ENCODE measurements around the gene TMPRSS6. TPM values are rescaled to one million over a fixed set of nuclear protein-coding genes. Genes with fewer than 3 reads are reported as not detected.

TMPRSS6 gene
- total and polyA plus RNA-seq, 8 donors = 0.25 to 1.5 (median 0.46) TPM; not detected in 4

DNA sequence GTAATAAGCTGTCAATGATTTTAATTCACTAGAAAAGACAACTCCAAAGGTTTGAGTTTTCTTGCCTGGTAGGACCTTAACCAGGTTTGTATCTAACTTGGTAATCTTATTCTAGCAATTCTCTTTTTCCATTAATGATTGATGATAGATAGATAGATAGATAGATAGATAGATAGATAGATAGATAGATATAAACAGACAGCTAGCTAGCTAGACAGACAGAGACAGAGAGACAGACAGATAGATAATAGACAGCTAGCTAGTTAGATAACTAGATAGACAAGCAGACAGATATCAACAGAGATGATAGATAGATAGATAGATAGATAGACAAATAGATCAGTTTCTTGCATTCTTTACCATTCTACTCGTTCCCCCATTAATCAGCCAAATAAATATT is 15.3 kb downstream of the TMPRSS6 start:
- Histone ChIP-seq H3K9me3 (no peaks in the 10 kb centered on the region), H3K36me3 (no peaks in the 10 kb centered on the region), H3K4me1 (no peaks in the 10 kb centered on the region), H3K27ac (no peak overlapping the region), H3K4me3 (no peak overlapping the region), H3K27me3 (peaks cover 0 to 78% (median 18%) of the 10 kb centered on the region in 3 donors)
- intact Hi-C loops (cut with DNase I; ENCODE audit: low total_unique reads) = no loop called here
- DNase-seq = no peak
- WGBS, 5 donors = 29 to 54% (median 31%) methylated on average over 1 of the region's 1 CpG
- no peak for TF ChIP-seq POLR2AphosphoS5 (IDR thresholded peaks at IDR 0.05)
- TF ChIP-seq, protein P1, sequence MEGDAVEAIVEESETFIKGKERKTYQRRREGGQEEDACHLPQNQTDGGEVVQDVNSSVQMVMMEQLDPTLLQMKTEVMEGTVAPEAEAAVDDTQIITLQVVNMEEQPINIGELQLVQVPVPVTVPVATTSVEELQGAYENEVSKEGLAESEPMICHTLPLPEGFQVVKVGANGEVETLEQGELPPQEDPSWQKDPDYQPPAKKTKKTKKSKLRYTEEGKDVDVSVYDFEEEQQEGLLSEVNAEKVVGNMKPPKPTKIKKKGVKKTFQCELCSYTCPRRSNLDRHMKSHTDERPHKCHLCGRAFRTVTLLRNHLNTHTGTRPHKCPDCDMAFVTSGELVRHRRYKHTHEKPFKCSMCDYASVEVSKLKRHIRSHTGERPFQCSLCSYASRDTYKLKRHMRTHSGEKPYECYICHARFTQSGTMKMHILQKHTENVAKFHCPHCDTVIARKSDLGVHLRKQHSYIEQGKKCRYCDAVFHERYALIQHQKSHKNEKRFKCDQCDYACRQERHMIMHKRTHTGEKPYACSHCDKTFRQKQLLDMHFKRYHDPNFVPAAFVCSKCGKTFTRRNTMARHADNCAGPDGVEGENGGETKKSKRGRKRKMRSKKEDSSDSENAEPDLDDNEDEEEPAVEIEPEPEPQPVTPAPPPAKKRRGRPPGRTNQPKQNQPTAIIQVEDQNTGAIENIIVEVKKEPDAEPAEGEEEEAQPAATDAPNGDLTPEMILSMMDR (IDR thresholded peaks at IDR 0.05) = no peak
- TF ChIP-seq EP300 (IDR thresholded peaks at IDR 0.05) = no peak
- no peak for TF ChIP-seq POLR2A (IDR thresholded peaks at IDR 0.05)

DNA sequence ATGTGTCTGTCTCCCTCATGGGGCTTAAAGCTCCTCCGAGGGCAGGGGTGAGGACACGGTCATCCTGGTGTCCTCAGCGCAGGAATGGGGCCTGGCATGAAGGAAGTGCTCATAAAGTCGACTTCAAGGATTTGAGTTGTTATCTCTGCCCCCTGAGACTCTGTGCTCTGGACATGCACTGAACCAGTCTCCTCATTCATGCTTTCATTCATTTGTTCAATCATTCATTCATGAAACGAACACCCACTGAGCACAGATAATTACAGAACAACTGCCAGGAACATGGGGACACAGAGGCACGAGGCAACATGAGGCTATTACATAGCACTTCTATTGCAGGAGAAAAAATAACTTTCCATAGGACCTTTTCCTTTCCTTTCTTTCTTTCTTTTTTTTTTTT is 16.5 kb downstream of the TMPRSS6 start:
- no peak for TF ChIP-seq EP300 (IDR thresholded peaks at IDR 0.05)
- TF ChIP-seq, protein P1 (IDR thresholded peaks at IDR 0.05) = no peak
- TF ChIP-seq POLR2A (IDR thresholded peaks at IDR 0.05) = no peak
- no peak for TF ChIP-seq POLR2AphosphoS5 (IDR thresholded peaks at IDR 0.05)
- intact Hi-C loops (cut with DNase I; ENCODE audit: low total_unique reads) = no loop called here
- Histone ChIP-seq H3K4me1 (no peaks in the 10 kb centered on the region), H3K9me3 (no peaks in the 10 kb centered on the region), H3K36me3 (no peaks in the 10 kb centered on the region), H3K4me3 (no peak overlapping the region), H3K27ac (no peak overlapping the region), H3K27me3 (peaks cover 0 to 81% (median 17%) of the 10 kb centered on the region in 3 donors)
- WGBS, 5 donors = 50 to 73% (median 67%) methylated on average over 6 of the region's 6 CpGs
- no peak for DNase-seq

DNA sequence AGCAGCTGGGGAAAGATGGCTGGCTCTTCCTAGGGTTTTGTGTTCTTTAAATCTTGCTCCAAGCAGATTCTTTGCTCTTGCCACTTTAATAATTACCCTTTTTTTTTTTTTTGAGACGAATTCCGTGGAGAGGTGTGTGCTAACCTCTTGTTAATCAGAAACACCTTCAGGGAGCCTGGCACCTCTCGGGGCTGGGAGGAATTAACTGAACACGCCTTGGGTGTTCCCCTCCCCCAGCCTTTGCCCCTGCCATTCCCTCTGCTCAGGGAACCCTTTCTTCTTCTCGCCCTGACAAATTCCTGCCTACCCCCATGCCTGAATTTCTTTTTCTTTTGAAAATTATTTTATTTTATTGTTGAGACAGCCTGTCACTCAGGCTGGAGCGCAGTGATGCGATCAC is 17.5 kb downstream of the TMPRSS6 start:
- intact Hi-C loops (cut with DNase I; ENCODE audit: low total_unique reads) = no loop called here
- WGBS, 5 donors = 46 to 65% (median 51%) methylated on average over 7 of the region's 7 CpGs
- no peaks in the 10 kb centered on the region for H3K36me3 ChIP-seq
- peaks cover 0 to 86% (median 19%) of the 10 kb centered on the region in 3 donors for H3K27me3 ChIP-seq
- H3K4me3 ChIP-seq = no peak overlapping the region
- H3K27ac ChIP-seq = no peak overlapping the region
- H3K9me3 ChIP-seq = no peaks in the 10 kb centered on the region
- TF ChIP-seq EP300 (IDR thresholded peaks at IDR 0.05) (no peak), POLR2A (IDR thresholded peaks at IDR 0.05) (no peak), POLR2AphosphoS5 (IDR thresholded peaks at IDR 0.05) (no peak)
- H3K4me1 ChIP-seq = no peaks in the 10 kb centered on the region
- DNase-seq = peak in 1 of 2 donors; percentile 59

DNA sequence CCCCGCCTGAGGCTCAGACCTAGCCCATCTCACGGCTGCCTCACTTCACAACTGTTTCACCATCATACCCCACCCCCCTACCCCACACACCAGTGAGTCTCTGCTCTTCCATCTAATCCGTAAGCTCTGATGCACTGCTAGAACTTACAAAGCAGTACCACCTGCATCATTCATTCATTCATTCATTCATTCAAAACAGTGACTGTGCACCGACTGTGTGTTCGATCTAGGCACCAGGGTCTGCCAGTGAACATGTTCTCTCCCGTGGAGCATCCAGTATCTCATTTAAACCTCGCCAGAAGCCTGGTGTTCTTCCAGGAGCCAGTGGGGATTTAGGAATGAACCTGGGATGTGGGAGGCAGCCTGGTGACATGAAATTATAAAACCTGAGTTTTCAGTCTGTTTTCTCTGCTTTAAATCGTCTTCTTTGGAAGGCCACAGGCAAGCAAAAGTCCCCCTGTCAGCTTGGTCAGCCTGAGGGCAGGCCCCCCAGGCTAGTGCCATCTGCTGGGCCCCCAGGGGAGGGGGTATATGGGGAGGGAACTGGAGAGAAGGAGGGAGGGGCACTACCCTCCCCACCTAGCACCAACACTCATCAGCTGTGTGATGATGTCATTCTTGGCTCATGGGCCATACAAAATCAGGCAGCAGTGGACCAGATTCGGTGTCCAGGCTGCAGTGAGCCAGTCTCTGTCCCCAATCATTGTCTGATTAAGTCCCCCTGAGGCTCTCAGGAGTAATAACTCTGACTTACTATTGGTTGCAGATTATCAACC is 18.4 kb downstream of the TMPRSS6 start:
- no peak for DNase-seq
- Histone ChIP-seq H3K36me3 (no peaks in the 10 kb centered on the region), H3K4me1 (no peaks in the 10 kb centered on the region), H3K9me3 (no peaks in the 10 kb centered on the region), H3K27me3 (peaks cover 0 to 86% (median 17%) of the 10 kb centered on the region in 3 donors), H3K27ac (no peak overlapping the region), H3K4me3 (no peak overlapping the region)
- no peak for TF ChIP-seq POLR2AphosphoS5 (IDR thresholded peaks at IDR 0.05)
- no peak for TF ChIP-seq POLR2A (IDR thresholded peaks at IDR 0.05)
- TF ChIP-seq, protein P1 (IDR thresholded peaks at IDR 0.05) = no peak
- intact Hi-C loops (cut with DNase I; ENCODE audit: low total_unique reads) = no loop called here
- 78 to 87% (median 83%) methylated on average over 9 of the region's 9 CpGs for WGBS, 5 donors

DNA sequence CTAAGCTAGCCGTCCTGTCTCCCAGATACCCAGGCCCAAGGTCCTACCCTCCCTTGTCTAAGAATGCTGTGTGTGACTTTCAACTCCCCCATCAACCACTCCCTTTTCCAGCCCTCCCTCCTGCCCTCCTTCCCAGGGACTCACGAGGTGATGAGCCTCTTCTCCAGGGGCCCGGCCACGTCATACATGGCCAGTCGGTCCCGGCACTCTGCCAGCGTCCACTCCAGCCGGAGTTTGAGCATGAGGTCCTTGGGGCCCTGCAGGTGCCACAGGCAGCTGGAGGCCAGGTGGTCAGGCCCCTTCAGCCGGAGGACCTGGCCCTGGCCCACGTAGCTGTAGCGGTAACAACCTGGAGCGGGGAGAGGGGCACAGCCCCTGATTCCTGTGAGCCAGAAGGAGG is 20.1 kb downstream of the TMPRSS6 start:
- DNase-seq = no peak
- intact Hi-C loops (cut with DNase I; ENCODE audit: low total_unique reads) = loop anchor here (10.0 kb wide), 1 partner anchor 115 kb away; no protein-coding TSS in a partner anchor
- Histone ChIP-seq H3K27ac (no peak overlapping the region), H3K9me3 (no peaks in the 10 kb centered on the region), H3K27me3 (peaks cover 0 to 86% (median 12%) of the 10 kb centered on the region in 3 donors), H3K4me1 (no peaks in the 10 kb centered on the region), H3K36me3 (no peaks in the 10 kb centered on the region), H3K4me3 (no peak overlapping the region)
- TF ChIP-seq, protein P1 (IDR thresholded peaks at IDR 0.05) = no peak
- TF ChIP-seq POLR2A (IDR thresholded peaks at IDR 0.05) = no peak
- TF ChIP-seq POLR2AphosphoS5 (IDR thresholded peaks at IDR 0.05) = no peak
- TF ChIP-seq EP300 (IDR thresholded peaks at IDR 0.05) = no peak
- 51 to 66% (median 62%) methylated on average over 9 to 12 of the region's 12 CpGs for WGBS, 5 donors

All from stomach (tissue), 9 donors.